GM18520 (cell line): ENCODE measurements around the gene TENT4A.
"Not testable (repeated sequence)": the region's sequence is repeated elsewhere in the genome, so short reads cannot be mapped to it uniquely, and the experiment has no call there.

Experiments
- ATAC-seq: cut with Tn5 transposase; IDR thresholded peaks from one replicate; pipeline ENCODE4 v1.9.1; 2021; ENCODE audit not compliant: unreplicated experiment

TENT4A gene

DNA sequence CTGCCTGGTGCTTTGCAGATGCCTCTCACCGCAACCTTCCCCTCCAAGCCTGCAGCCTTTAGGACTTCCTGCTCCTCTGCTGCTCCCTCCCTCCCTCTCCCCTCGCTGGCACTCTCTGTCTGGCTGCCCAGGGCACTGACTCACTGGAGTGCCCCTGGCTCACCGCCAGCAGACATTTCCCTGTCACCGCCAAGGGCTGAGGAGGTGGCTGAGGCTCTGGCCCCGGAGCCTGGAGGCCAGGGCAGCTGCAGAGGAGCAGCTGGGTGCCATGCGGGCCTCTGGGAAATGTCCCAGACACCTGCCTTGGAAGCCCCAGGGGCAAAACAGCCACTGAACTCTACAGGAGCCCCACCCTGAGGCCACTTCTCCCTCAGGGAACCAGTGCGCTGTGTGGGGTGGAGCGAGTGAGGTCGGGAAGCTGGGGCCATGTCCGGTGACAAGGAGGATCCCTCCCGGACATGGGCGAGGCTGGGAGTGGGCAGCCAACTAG, 53.4 kb downstream of the TENT4A start:
- no peak for ATAC-seq

DNA sequence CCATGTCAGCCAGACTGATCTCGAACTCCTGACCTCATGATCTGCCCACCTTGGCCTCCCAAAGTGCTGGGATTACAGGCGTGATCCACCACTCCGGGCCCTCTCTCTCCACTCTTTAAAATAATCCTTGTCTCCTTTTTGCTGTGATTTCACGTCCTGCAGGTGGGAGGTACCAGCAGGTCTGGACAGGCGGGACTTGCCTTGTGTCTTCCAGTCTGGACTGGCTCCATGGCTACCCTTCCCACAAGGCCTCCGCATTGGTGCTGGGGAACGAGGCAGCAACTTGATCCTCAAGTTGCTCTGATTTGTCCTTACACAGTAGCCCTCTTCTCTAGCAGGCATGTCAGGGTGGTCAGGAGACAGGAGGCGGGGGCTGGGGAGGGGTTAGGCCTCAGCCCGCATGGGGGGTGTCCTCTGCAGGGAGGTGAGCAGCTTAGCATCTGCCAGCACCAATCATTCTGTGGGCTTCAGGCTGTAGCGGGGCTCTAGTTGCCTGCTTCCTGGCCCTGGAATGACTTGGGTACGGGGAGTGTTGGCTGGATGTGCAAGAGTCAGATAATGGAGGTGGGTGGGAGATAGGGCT, 54.3 kb downstream of the TENT4A start:
- no peak for ATAC-seq

DNA sequence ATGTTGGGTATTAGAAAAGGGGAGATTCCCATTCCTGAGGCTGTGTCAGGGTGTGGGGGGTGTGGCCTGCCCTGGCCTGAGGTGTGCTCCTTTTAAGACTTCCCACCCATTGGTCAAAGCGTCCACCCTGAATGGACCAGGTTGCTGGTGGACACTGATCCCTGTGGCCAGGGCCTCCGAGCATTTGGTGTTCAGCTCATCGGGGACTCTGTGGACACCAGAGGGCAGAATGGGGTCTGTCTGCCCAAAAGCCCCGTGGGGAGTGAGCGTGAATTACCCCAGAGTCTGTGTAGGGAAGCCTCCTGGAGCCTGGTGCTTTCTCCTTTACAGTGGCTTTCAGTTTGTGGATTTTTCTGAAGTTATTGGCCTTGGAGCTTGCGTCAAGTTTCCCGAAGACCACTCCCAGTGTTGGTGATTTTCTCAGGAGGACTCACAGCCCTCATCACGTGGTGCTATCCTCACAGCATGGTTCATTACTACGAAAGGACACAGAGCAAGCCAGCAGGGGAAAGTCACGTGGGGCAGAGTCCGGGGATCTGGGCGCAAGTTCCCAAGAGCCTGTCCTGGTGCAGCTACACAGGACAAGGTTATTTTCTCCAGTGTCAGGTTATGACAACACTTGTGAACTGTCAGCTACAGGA, 55.5 kb downstream of the TENT4A start:
- no peak for ATAC-seq

DNA sequence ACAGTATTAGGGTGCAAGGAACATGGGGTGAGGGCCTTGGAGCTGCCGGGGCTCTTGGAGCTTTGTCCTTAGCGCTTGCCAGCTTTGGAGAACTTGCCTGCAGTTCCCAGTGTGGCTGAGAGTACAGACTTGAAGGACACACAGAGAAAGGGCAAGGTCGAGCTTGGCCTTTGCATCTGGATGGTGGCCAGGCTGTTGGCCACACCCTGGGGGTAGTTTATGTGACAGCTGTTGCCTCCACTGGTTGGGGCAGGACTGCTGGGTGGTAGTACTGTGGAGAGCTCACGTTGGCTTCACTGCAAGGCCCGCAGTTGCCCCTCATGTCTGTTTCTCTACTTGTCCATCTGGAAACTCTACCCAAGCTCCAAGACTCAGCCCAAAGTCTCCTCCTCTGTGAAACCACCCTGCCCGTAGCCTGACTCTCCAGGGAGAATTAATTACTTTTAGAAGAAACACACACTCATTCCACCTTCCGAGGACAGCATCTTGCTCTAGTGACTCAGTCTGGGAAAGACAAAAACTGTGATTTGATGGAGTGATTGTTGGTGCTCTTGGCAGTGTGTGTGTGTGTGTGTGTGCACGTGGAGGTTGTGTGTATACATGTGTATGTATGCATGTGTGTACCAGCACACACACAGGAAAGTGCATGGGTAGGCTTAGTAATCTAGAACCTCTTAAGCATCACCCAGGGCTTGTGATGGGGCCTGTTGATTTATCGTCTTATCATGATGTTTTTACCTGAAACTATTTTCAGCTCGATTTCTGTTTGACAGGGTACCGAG, 57.8 kb downstream of the TENT4A start:
- ATAC-seq, result no peak

DNA sequence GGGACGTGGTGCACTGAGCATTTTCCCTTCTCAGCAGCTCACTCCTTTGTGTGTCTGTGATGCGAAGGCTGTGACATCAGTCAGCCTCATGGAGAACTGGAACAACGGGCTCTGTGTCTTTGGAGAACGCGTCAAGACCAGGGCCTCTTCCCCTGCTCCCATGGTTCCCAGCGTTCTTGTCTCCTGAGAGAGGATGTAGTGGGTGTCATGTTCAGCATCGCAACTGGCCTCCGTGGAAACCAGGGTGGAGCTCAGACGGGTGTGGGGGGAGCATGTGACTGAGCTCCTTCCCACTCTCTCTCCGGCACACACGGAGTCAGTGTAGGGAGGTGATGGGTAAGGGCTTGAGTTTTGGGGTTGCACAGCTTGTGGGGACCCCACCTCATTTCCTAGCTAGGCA, 59.7 kb downstream of the TENT4A start:
- ATAC-seq, result no peak

DNA sequence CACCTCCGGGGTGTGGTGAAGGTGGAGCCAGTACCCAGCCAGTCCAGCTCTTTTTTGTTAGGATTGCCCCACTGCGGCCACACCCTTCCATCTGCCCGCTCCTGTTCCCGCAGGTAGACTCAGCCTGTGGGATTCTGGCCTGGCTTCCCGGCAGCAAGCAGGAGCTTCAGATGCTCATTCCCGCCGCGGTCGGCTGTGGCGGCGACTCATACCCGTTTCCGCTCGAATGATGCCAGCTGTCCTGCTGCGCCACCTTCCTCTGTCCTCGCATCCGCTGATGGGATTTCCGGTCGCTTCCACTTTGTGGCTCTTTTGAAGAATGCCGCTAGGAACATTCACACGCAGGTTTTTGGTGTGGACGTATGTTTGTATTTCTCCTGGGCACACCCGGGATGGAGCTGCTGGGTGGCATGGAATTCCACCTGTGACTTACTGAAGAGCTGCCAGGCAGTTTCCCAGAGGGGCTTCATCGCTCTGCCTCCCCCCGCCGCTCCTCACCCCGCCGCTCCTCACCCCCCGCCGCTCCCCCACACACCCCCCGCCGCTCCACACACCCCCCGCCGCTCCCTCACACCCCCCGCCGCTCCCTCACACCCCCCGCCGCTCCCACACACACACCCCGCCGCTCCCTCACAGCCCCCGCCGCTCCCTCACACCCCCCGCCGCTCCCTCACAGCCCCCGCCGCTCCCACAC, 60.3 kb downstream of the TENT4A start:
- no peak for ATAC-seq

DNA sequence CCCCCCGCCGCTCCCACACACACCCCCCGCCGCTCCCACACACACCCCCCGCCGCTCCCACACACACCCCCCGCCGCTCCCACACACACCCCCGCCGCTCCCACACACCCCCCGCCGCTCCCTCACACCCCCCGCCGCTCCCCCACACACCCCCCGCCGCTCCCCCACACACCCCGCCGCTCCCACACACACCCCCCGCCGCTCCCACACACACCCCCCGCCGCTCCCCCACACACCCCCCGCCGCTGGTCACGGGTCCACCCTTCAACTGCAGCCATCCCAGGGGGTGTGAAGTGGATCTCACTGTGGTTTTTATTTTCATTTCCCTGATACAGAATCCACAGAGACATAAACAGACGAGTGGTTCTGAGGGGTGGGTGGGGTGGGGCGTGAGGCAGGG, 61.0 kb downstream of the TENT4A start:
- ATAC-seq, result not testable (repeated sequence)

DNA sequence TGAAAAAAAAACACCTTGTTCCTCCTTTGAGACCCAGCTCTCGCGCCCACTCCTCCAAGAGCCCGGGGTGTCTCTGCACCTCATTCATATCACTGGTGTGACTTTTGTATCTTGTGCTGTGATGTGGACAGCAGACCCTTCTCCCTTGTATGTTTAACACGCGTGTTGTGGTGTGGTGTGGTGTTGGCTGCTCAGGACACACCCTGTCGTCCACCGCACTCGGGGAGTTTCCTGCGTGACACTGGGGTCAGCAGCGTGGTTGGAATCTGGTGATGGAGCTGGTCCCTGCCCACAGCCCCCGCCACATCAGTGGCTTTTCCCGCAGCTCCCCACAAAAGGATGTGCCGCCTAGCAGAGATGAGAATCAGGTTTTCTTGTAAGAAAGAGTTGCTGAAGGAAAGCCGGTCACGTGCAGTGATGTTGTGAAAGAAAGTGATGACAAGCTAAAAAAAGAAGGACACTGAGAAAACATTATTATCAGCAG, 61.5 kb downstream of the TENT4A start:
- no peak for ATAC-seq

DNA sequence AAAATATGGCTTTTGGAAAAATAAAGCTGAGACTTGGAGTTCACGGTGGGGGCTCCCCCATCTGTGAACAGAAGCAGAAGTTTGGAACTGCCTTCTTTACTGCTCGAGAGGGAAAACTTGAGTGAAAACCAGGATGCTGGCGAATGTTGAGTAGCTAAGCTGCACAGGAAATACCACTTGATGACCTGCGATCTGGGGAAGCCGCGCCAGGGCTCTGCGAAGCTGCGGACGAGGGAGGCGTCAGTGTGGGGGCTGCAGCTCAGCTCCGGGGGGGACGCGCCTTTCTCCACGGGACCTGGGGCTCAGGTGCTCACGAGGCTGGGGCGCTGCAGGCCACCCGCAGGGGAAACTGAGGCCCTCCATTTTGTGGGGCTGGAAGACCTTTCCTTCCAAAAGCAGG, 62.3 kb downstream of the TENT4A start:
- ATAC-seq, result no peak

DNA sequence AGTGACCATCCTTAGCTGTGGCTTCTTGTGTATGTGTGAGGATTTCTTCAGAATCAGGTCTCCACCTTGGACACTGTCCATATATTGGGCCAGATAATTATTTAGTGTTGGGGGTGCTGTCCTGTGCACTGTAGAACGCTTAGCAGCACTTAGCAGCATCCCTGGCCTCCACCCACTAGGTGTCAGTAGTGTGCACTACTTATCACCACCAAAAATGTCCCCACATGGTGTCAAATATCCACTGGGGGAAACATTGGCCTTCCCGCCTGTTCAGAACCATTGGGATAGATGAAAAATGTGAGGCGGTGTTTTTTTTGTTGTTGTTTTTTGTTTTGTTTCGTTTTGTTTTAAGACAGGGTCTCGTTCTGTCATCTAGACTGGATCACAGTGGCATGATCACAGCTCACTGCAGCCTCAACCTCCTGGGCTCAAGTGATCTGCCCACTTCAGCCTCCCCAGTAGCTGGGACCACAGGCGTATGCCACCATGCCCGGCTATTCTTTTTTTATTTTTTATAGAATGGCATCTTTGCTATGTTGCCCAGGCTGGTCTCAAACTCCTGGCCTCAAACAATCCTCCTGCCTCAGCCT, 67.7 kb downstream of the TENT4A start:
- peak; percentile 74 for ATAC-seq

DNA sequence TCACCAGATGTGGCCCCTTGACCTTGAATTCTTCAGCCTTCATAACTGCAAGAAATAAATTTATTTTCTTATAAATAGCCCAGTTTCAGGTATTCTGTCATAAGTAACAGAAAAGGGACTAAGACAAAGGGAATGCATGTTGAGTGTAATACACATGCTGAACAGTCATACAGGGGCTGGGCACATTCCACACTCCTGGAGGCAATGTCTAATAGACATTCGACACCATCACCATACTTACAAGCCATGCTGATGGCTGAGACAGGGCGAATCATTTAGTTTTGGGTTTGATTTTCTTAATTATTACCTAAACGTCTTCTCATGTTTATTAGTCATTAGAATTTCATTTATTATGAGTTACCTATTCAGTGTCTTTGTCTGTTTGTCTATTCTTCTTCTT, 68.5 kb downstream of the TENT4A start:
- ATAC-seq, result no peak

DNA sequence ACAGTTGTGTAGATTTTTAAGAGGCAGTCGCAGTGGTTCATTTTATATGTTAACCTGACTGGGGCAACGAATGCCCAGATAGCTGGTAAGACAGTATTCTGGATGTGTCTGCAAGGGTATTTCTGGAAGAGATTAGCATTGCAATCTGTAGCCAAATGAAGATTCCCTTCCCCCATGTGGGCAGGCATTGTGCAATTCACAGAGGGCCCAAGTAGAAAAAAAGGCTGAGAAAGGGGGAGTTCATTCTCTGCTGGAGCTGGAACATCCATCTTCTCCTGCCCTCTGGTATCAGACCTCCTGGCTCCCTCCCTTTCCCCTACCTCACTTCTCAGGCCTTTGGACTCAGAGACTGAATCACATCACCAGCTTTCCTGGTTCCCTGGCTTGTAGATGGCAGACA, 70.6 kb downstream of the TENT4A start:
- no peak for ATAC-seq

DNA sequence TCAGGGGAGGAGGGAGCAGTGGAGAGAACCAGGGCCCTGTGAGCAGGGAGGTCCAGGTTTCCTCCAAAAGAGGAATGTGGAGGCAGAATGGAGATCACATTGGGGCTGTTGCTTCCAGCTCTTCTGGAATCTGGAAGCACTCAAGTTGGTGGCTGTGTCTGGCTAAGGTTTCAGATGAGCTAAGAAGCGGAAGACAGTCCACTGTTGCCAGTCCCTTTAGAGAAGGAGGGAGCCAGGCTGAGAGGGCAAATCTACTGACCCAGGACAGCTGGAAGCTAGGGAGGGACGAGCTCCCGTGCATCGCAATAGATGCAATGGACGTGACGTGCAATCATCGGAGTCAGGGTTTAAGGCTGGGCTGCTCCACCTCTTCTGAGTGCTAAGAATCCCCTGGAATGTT, 71.2 kb downstream of the TENT4A start:
- ATAC-seq, result no peak

DNA sequence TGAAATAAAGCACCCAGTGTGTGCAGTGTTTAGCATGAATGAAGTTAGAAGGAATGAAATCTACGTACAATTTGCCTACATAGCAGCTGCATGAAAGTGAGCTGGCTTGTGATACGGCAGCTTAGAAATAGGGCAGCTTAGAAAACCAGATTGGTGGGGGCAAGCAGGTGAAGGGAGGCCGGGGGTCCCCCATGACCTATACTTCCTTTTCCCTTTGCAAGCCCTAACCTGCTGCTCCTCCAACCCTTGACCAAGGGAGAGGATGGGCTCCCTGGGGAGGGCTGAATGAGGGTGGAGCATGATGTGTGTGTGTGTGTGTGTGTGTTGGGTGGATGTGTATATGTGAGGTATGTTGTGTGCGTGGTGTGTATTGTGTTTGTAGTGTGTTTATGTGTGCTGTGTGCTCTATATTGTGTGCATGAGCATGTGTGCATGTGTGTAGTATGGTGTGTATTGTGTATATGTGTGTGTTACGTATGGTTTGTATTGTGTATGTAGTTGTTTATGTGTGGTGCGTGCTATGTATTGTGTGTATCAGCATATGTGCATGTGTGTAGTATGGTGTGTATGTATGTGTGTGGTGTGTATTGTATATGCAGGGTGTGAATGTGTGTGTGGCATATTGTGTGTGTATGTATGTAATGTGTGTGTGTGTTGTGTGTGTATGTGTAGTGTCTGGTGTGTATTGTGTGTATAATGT, 72.1 kb downstream of the TENT4A start:
- no peak for ATAC-seq

DNA sequence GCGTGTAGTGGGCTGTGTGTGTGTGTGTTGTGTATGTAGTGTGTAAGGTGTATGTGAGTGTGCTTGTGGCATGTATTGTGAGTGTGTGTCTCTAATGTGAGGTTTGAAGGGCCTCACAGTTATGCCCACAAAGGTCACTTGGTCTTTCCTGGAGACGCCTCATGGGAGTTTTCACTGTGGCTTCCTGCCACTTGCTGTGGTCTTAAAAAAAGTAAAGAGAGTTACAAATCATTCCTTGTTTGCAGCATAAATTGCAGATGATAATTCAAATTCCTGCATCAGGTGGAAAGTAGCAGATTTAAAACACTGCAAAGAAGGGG, 72.6 kb downstream of the TENT4A start:
- no peak for ATAC-seq

DNA sequence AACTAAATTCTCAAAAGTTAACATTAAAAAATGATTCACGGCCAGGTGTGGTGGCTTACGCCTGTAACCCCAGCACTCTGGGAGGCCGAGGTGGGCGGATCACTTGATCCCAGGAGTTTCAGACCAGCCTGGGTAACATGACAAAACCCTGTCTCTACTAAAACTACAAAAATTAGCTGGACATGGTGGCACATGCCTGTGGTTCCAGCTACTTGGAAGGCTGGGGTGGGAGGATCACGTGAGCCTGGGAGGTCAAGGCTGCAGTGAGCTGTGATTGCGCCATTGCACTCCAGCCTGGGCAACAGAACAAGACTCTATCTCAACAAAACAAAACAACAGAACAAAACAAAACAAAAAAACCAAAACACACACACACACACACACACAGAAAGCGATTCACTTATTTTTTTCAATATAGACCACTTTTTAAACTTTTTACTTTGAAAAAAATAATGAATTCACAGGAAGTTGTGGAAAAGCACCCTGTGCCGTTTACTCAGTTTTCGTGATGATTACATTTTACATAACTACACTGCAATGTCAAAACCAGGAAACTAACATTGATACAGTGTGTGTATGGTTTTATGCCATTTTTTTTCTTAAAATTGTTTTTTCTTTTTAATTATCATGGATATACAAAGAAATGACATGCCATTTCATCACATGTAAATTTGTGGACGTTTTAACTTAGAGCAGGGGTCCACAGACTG, 73.7 kb downstream of the TENT4A start:
- ATAC-seq, result no peak

DNA sequence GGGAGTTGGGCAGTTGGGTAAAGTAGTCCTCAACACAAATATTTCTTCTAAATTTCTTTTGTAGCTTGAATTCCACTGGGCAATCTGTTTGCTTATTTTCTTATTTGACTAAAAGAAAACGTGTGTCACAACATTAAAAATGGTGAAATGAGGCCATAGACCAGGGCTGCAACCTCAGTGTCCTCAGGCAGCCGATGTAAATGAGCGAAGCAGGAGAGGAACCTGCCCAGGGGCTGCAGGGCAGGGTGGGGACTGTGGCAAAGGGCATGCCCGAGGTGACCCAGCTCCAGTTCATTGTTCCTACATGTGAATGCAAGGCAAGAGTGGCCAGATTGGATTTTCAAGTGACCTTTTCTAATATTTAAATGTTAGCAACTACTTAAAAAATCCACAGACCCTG, 74.7 kb downstream of the TENT4A start:
- ATAC-seq, result no peak

DNA sequence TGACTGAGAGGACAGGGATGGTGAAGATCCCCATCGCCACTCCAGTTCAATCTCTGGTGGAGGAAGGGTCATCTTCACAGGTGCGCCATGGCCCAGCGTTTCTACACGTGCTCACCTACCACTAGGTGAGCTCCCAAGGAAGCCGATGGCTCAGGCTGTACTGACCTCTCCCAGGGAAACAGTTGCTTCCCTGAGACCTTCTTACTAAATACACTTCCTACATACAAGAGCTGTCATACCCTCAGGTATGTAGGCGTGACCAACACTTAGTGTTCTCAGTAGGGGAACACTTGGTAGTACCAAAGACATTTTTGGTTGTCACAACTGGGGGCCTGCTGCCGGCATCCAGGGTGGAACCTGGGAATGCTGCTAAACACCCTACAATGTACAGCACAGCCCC, 75.2 kb downstream of the TENT4A start:
- no peak for ATAC-seq

DNA sequence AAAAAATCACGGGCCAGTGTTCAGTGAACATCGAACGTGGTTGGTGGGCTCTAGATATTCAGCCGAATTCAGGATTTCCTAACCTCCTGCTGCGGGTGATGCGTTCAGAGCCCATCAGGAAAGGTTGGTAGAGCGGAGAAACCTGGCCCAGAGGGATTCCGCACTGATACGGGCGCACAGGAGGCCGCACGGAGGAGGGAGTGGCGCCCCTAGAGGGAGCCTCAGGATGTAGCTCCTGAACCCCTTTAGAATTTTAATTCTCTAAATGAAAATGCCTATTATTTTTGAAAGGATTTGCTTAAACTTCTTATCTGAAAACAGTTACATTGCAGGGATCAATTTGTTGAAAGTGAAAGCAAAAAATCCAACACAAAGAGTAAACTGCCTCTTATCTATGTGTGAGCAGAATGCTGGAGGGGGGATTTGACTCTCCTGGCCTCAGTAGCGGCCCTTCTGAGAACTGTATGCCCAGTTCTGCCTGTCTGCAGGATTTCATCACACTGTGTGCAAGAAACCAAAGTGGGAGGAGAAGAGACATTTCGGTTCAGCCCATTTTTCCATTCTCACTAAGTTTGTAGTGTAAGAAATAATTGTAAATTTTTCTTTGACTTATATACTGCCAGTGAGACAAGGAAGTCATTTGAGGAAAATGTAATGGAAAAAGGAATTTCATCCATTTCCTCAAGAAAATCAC, 75.9 kb downstream of the TENT4A start:
- no peak for ATAC-seq
